ENCODE results near the gene SP4.
"Not testable (repeated sequence)": the region's sequence is repeated elsewhere in the genome, so short reads cannot be mapped to it uniquely, and the experiment has no call there.

Gene SP4

DNA sequence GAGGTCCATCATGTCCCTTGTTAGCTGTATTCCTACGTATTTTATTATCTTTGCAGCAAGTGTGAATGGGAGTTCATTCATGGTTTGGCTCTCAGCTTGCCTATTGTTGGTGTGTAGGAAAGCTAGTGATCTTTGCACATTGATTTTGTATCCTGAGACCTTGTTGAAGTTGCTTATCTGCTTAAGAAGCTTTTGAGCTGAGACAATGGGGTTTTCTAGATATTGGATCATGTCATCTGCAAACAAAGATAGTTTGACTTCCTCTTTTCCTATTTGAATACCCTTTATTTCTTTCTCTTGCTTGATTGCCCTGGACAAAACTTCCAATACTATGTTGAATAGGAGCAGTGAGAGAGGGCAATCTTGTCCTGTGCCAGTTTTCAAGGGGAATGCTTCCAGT lies 104.6 kb downstream of the SP4 start:
- peak; percentile 5 for DNase-seq

DNA sequence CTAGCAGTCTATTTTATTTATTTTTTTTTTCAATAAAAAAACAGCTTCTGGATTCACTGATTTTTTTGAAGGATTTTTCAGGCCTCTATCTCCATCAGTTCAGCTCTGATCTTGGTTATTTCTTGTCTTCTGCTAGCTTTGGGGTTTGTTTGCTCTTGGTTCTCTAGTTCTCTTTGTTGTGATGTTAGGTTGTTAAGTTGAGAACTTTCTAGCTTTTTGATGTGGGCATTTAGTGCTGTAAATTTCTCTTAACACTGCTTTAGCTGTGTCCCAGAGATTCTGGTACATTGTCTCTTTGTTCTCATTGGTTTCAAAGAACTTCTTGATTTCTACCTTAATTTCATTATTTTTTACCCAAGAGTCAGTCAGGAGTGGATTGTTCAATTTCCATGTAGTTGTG lies 105.8 kb downstream of the SP4 start:
- DNase-seq: not testable (repeated sequence)

DNA sequence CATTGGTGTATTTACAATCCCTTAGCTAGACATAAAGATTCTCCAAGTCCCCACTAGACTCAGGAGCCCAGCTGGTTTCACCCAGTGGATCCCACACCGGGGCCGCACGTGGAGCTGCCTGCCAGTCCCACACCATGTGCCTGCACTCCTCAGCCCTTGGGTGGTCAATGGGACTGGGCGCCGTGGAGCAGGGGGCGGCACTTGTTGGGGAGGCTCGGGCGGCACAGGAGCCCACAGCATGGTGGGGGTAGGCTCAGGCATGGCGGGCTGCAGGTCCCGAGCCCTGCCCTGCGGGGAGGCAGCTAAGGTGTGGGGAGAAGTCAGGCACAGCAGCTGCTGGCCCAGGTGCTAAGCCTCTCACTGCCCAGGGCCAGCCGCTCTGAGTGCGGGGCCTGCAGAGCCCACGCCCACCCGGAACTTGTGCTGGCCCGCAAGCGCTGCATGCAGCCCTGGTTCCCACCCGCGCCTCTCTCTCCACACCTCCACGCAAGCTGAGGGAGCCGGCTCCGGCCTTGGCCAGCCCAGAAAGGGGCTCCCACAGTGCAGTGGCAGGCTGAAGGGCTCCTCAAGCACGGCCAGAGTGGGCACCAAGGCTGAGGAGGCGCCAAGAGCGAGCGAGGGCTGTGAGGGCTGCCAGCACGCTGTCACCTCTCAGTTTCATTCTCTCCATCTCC lies 108.7 kb downstream of the SP4 start:
- DNase-seq: not testable (repeated sequence)

DNA sequence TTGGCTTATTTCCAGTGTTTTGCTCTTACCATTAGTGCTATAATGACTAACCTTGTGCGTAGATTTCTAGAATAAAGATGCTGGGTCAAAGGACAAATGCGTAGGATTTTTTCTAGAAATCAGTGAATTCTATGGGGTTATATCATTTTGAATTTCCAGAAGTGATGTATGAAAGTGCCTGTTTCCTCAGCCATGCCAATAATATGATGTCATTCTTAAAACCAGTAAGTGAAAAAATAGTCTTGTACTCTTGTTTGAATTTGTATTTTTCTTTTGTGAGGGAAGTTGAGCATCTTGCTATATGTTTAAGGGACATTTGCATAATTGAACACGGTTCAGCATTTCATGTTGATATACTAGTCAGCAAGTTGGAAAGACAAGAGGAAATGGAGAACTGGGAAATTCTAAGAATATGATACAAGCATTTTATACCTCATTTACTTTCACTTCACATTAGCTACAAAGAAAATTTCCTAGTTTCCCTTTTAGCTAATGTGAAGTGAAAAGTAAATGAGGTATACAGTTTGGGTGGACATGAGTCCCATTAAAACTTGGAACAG lies 111.1 kb downstream of the SP4 start:
- no peak for DNase-seq

DNA sequence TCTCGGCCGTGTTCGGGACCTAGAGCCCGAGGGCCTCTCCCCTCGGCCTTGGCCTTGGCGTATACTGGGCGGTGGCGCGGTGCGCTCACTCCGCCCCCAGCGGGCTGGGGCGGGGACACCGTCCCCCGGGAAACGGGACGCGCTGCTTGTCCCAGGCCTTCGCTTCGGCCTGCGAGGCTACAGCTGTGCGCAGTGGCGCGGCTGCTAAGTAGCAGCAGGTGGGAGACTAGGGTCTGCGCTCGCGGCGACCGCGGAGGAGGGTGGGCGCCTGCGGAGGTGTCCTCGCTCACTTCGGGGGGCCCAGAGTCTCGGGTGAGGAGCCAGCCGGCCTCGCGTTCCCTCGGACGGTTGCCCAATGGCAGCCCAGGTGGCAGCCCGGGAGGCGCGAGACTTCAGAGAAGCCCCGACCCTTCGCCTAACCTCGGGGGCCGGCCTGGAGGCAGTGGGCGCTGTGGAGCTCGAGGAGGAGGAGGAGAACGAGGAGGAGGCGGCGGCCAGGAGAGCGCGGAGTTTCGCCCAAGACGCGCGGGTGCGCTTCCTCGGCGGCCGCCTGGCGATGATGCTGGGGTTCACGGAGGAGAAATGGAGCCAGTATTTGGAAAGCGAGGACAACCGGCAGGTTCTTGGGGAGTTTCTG lies 115.1 kb downstream of the SP4 start, which contains the start of gene DNAH11:
Gene DNAH11, plus strand, starts transcription at position 149 of the 637 bp plus-strand sequence. Its CDS starts 207 bp downstream, at position 356.
- DNase-seq: peak; percentile 49

DNA sequence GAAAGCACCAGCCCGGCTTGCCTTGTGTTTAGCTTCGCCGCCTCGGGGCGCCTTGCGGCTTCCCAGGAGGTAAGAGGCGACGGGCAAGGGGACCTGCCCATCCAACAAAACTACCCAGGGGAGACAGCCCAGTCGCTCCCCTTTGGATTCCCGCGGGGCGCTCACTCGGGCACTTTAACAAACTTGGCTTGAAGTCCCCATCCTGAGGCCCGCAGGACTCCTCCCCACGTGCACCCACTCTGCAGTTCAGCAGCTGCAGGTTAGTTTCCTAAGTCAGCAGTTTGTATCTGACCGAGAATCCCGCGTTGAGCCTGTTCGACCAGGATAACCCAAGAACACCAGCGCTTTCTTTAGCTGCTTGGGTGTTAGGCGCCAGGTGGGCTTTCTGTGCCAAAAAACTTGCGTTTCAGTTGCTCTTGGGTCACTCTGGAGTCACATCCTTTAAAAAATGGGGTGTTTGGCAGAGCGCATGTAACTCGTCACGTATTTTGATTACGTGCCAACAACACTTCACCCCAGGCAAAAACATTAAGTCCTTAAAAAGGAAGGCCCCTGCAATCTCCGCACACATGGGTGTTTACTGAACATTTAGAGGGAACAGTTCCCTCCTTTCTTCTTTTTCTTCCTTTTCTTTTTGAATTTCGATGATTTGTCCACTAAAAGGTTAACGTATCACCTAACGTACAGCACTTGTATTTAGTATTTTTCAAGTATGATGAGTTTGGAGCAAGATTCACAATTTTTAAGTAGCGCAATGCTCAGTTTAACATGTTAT lies 115.8 kb downstream of the SP4 start:
- peak; percentile 14 for DNase-seq

DNA sequence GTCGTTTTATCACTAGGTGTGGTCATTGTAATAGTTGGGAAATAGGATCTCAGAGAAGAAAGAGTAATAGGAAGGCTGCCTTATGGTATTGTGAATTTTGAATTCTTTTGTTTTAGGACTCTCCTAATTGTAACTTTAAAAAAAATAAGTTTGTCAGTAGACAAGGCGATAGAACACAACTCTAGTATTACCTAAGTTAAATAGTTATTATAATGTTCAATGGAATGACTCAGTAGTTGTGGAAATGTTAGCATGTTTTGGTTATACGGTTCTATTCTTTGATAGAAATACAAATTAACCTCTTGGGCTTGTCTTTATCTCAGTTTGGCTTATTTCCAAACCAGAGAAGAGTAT lies 116.4 kb downstream of the SP4 start:
- DNase-seq: no peak

DNA sequence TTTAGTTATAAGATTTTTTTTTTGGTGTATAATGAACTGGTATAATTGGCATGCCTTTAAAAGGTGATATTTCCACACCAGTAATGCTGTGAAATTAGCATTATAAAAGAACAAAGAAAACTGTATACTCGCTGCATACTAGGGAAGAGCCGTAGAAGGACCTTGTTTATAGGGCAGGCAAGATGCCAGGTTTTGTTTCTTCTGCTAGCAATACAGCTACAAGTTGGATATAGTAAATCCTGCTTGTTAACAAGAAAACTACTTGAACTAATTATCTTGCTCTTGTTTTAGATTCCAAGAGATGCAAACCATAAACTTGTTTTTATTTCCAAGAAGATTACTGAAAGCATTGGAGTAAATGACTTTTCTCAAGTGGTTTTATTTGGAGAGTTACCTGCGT lies 116.8 kb downstream of the SP4 start:
- DNase-seq: no peak

DNA sequence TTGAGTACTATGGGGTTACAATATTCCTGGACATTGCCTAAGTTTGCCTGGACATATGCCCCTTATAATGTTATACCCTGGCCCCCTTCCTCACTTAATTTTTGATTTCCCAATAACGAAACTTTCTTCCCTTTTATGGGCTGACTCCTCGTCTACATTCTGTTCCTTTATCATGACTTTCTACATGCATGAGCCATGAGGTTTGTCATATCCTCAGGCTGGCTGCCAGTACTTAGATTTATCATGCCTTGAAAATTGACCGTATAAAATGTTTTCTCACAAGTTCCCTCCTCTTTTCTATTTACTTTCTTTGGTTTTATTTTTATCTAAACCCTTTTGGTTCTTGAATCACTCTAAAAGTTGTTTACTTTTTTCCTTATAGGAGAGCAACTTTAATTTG lies 119.6 kb downstream of the SP4 start:
- no peak for DNase-seq

DNA sequence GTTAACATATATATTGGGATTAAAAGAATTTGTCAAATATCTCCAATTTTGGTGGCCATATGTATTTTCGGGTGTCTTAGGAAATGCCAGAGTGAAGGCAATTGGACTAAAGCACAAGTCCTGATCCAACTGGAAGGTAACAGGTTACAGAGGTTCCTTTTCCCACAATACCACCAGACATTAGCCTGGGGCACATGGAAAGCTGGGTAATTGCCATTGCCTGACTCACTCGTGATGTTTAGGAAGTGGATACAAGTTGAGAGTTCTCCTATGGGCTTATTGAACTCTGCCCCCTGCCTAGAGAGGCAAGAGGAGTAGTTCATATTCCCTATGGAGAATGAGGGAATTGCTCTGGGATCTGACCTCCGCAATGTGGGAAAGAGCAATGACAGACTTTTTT lies 120.6 kb downstream of the SP4 start:
- no peak for DNase-seq

DNA sequence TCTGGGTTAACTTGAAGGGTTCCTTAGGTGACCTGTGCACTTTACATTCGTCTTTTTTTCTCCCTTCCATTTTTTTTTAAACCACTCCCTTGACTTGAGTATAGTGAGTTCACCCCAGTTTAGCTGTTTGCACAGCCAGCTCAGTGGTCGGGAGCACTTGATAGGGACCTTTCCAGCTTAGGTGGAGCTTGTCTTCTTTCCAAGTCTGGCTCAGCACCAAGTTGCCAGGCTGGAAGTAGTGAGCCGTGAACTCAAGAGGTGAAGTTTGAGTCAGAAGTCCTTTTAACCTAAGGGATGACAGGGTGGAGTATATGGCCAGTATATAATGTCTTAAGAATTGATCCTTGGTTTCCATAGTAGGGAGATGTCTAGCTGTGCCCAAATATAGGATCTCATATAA lies 122.2 kb downstream of the SP4 start:
- DNase-seq: no peak

DNA sequence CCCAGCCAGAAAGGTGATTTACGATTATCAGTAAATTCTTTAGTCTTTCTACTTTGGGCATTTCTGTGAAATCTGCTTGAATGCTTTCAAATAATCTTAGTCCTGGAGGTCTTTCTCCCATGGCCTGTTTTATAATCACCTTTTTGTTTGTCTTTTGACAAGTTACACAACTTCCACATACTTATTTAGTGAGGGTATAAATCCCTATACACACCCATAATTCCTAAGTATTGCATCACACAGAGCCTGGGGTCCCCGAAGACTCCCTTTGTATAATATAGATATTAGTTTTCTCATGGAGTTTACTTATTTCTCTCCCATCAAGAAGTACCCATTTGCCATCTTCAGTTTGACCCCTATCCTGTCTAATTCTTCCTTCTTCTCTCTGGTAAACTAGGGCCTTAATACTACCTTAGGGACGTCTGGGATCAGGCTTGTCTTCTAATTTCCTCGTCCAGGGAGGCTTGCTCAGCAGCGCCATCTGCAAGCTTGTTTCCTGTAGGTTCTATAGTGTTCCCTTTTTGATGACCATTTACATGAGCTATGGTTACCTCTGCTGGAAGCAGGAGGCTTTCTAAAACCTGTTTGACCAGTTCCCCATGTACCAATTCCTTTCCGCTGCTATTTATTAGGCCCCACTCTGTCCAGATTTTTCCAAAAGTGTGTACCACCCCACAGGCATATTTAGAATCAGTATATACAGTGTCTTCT lies 123.1 kb downstream of the SP4 start:
- DNase-seq: no peak

DNA sequence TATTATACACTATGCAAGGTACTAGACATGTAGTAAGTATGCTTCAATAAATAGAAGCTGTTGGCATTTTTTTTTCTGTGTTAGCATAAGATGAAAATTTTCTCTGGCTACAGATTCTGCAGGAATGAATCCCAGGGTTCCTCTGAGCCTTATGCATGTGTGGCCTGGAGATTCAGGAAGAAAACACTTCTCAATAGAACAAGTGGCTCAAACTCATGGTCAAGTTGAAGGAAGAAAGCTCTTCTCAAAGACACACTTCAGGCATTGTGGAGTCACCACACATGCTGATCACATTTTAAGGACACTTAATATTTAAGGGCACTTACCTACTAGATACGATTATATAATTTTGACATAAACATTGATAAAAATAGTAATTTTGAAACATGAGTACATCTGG lies 134.5 kb downstream of the SP4 start:
- no peak for DNase-seq
